Urinary bladder (tissue), 4 donors: Measurements from ENCODE around the gene ATG4B. TPM values are rescaled to one million over a fixed set of nuclear protein-coding genes. Genes with fewer than 3 reads are reported as not detected.

Experiments
- DNase-seq: peaks from one replicate; pipeline ENCODE4 v3.0.0-alpha.2; 2015; ENCODE audit errors: extremely low spot score
- H3K27ac ChIP-seq: one replicate; pipeline ENCODE4 v1.5.1; 2013; ENCODE audit warnings: low read depth, mild to moderate bottlenecking, moderate library complexity
- H3K36me3 ChIP-seq: one replicate; pipeline ENCODE4 v1.6.1; 2013; ENCODE audit warnings: mild to moderate bottlenecking, moderate library complexity; ENCODE audit not compliant: insufficient read depth
- H3K4me1 ChIP-seq: one replicate; pipeline ENCODE4 v1.6.1; 2013; ENCODE audit warnings: mild to moderate bottlenecking, moderate library complexity; ENCODE audit not compliant: insufficient read depth
- H3K4me3 ChIP-seq: one replicate; pipeline ENCODE4 v1.5.1; 2013; ENCODE audit warnings: low read depth, low read length
- WGBS: extraction: QIAGEN DNeasy Blood & Tissue Kit; methylation state at CpG from one replicate; pipeline ENCODE4 v1.1.7; 2013; 5-methylcytosine and 5-hydroxymethylcytosine counted together
- polyA plus RNA-seq: library from polyadenylated mRNA; stranded (reverse); fragments of 200-250 nt; gene quantifications from one replicate; pipeline ENCODE4 v1.2.3, GENCODE V29; 2013
- total RNA-seq: library from RNA; depleted of rRNA; stranded (reverse); fragments of >200 nt; gene quantifications from one replicate; pipeline ENCODE4 v1.2.3, GENCODE V29; 2014
- donor health status: healthy with polysubstance abuse.
- donor health status: healthy.

ATG4B gene
- total and polyA plus RNA-seq, 2 donors = 31.5 to 52.2 TPM

- no peak for DNase-seq
- no peak overlapping the region for H3K4me3 ChIP-seq
- H3K36me3 ChIP-seq = peaks cover 5% of the 10 kb centered on the region
- 96% methylated on average over 21 of the region's 21 CpGs for WGBS
- H3K4me1 ChIP-seq = no peaks in the 10 kb centered on the region
- no peak overlapping the region for H3K27ac ChIP-seq
These were observed 85.5 kb downstream of the ATG4B start for GRCh38 chr2:241722896-241723454.

Other genes with a start within 250 kb of the ATG4B start
- 102 TPM for gene STK25, start 129.1 kb upstream of the ATG4B start, total RNA-seq
- 166 TPM for gene STK25, start 129.1 kb upstream of the ATG4B start, polyA plus RNA-seq
- gene BOK, start 78.9 kb upstream of the ATG4B start, total RNA-seq = 16.7 TPM
- 95.8 TPM for gene BOK, start 78.9 kb upstream of the ATG4B start, polyA plus RNA-seq
- 18.9 TPM for gene THAP4, start 535 bp upstream of the ATG4B start, total RNA-seq
- 49.3 TPM for gene THAP4, start 535 bp upstream of the ATG4B start, polyA plus RNA-seq
- 12.7 TPM for gene DTYMK, start 49.1 kb downstream of the ATG4B start, total RNA-seq
- gene DTYMK, start 49.1 kb downstream of the ATG4B start, polyA plus RNA-seq = 20.0 TPM
- gene ING5, start 64.3 kb downstream of the ATG4B start, total RNA-seq = 32.9 TPM
- 39.3 TPM for gene ING5, start 64.3 kb downstream of the ATG4B start, polyA plus RNA-seq
- gene D2HGDH, start 96.9 kb downstream of the ATG4B start, total RNA-seq = 9.7 TPM
- gene D2HGDH, start 96.9 kb downstream of the ATG4B start, polyA plus RNA-seq = 25.9 TPM
- not detected for gene GAL3ST2, start 139.1 kb downstream of the ATG4B start, total RNA-seq
- not detected for gene GAL3ST2, start 139.1 kb downstream of the ATG4B start, polyA plus RNA-seq
- 0.21 TPM for gene NEU4, start 171.5 kb downstream of the ATG4B start, total RNA-seq
- gene NEU4, start 171.5 kb downstream of the ATG4B start, polyA plus RNA-seq = 0.29 TPM
- not detected for gene PDCD1, start 221.2 kb downstream of the ATG4B start, total RNA-seq
- gene PDCD1, start 221.2 kb downstream of the ATG4B start, polyA plus RNA-seq = 0.29 TPM
- not detected for gene RTP5, start 232.0 kb downstream of the ATG4B start, total RNA-seq
- gene RTP5, start 232.0 kb downstream of the ATG4B start, polyA plus RNA-seq = 0.06 TPM